Head of caudate nucleus (tissue), 42 donors: ENCODE measurements around the gene SNX10.

Experiments used
- DNase-seq, 42 donors: peaks; one replicate each; pipeline versions ENCODE4 v3.0.0 to v3.0.0-alpha.2; 2020 to 2021; ENCODE audit warnings: mixed read lengths in 7 of 42
- intact Hi-C: fragments of 100-400 bp; cut with DNase I; formaldehyde crosslinking; loops from one replicate; pipeline ENCODE4 v1.15.0; 2022

The SNX10 gene

GRCh38 chr7:26357799-26358151 lies 66.1 kb downstream of the SNX10 start:
- intact Hi-C loops, result no loop called here

GRCh38 chr7:26360650-26361049 lies 69.0 kb downstream of the SNX10 start:
- DNase-seq, result no peak
- intact Hi-C loops, result no loop called here

More at GRCh38 chr7:26357799-26358151, 66.1 kb downstream of the SNX10 start:
- DNase-seq, result no peak

DNA sequence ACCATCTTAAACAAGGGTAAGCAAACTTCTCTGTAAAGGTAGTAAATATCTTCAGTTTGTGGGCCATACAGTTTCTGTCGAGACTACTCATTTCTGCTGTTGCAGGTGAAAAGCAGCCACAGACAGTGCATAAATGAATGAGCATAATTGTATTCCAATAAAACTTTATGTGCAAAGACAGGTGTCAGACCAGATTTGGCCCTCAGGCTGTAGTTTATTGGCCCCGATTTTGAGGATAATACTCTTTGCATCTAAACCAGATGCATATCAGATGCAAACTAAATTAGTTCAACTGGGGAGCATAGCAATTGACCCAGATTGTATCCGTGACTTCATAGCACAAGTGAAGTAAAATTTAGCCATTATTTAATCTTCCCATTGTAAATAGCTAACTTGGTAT lies 70.0 kb downstream of the SNX10 start:
- DNase-seq, result no peak
- intact Hi-C loops, result no loop called here

- intact Hi-C loops, result no loop called here
- DNase-seq, result no peak
Measured at GRCh38 chr7:26363465-26363864, 71.8 kb downstream of the SNX10 start.

DNA sequence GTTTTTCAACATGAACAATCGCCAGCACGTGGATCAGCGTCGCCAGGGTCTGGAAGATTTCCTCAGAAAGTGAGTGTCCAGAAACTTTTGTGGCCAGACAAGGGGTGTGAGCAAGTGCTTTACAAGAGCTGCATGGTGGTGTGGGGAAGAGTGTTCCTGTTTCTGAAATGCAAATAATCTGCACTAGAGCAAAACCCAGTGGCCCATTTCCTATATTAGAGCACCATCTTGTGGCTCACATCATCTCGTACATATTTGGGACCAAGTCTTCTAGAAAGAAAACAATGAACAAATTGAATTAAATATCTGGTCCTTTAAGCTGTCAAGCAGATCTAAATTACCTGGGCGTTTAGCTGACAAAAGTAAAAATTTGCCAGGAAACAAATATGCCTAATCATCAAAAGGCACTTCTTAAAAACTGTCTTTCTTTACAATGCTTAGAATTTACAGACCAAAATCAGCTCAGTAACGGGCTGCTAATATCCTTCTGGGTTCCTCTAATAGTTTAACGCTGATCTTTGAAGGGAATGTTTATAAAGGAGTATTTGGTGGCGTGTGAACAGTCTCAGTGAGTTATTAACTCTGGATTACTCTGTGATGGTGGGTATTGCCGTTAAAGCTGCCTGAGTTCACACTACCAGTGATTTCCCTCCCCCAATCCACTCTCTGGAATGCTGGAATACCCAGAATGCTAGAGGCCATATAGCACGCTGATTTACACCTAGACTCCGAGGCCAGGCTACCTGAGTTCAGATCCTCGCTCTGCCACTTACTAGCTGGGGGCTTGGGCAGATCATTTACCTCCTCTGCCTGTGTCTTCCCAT lies 73.6 kb downstream of the SNX10 start:
- intact Hi-C loops, result loop anchor here (5.0 kb wide), 2 partner anchors 273 to 797 kb away; no protein-coding TSS in a partner anchor

GRCh38 chr7:26365901-26366275 lies 74.2 kb downstream of the SNX10 start:
- intact Hi-C loops, result loop anchor here (2.0 to 5.0 kb wide), 4 partner anchors 274 to 796 kb away; no protein-coding TSS in a partner anchor
- no peak for DNase-seq

More for the DNA sequence above, 73.6 kb downstream of the SNX10 start:
- peak in 33 of 42 donors; percentile 19 to 84 (median 64) for DNase-seq

DNA sequence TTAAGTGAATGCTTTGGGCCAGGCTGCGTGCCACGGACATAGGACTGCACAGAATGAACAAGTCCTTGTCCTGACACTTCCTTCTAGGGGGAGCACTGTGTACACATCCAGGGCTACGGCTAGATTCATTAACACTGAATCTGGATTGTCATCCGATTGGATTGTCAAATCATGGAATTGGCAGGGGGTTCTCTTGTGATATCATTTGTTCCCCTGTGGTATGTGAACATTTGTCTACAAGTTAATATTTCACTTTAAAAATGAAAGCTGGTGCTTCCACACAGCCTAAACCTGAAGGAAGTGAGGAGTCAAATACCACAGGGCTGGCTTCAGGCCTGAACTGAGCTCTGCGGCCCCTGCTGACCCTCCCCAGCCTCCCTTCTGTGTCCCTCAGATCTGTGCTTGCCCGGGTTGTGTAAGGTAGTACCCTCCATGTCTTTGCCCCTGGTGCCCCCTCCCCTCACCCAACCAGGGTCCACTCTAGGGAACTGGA lies 75.6 kb downstream of the SNX10 start:
- DNase-seq, result no peak
- intact Hi-C loops, result loop anchor here (2.0 to 5.0 kb wide), 4 partner anchors 275 to 795 kb away; no protein-coding TSS in a partner anchor

GRCh38 chr7:26368542-26368941 lies 76.9 kb downstream of the SNX10 start:
- DNase-seq, result no peak

GRCh38 chr7:26369593-26369992 lies 77.9 kb downstream of the SNX10 start:
- intact Hi-C loops, result loop anchor here (5.0 kb wide), 2 partner anchors 277 to 793 kb away; no protein-coding TSS in a partner anchor
- peak in 21 of 42 donors; percentile 16 to 78 (median 46) for DNase-seq

More at GRCh38 chr7:26368542-26368941, 76.9 kb downstream of the SNX10 start:
- intact Hi-C loops, result loop anchor here (5.0 kb wide), 2 partner anchors 276 to 794 kb away; no protein-coding TSS in a partner anchor

DNA sequence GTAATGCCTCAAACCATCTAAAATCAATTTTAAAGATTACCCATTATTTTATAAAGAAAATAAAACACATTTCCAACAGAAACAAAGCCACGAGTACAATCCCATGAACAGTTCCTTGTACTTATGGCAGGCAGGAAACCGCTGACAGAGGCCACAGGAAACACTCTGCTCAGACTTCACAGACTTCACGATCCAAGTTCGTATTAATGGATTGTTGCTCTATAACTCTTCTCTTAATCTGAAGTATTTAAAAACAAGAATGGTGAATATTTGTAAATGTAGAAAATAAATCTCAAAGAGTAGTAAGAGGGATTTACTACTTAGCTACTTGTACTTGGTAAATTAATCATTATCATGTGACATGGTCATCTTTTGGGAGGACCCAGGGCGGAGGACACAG lies 78.3 kb downstream of the SNX10 start:
- intact Hi-C loops, result loop anchor here (10.0 kb wide), 1 partner anchor 125 kb away; no protein-coding TSS in a partner anchor
- DNase-seq, result no peak

DNA sequence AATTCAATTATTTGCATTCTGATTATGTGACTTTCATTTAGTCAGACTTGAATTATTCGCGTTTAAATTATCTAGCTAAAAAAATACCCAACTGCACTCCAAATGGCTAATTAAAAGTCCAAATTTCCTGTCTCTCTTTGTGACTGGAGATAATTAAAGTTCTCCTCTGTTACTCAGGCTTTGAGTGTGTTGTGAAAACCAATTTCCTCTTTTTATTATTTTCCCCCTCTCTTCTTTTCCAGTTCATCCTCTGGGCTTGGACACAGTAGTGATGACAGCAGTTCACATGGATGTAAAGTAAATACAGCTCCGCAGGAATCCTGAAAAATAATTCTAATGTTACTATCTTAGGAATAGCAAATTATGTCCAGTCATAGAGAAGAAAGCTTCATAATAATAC lies 80.6 kb downstream of the SNX10 start:
- no peak for DNase-seq
- intact Hi-C loops, result loop anchor here (10.0 kb wide), 1 partner anchor 123 kb away; no protein-coding TSS in a partner anchor

GRCh38 chr7:26372704-26373103 lies 81.0 kb downstream of the SNX10 start:
- intact Hi-C loops, result loop anchor here (10.0 kb wide), 1 partner anchor 122 kb away; no protein-coding TSS in a partner anchor
- no peak for DNase-seq

GRCh38 chr7:26374647-26375373 lies 83.1 kb downstream of the SNX10 start:
- intact Hi-C loops, result loop anchor here (10.0 kb wide), 1 partner anchor 120 kb away; no protein-coding TSS in a partner anchor
- no peak for DNase-seq

DNA sequence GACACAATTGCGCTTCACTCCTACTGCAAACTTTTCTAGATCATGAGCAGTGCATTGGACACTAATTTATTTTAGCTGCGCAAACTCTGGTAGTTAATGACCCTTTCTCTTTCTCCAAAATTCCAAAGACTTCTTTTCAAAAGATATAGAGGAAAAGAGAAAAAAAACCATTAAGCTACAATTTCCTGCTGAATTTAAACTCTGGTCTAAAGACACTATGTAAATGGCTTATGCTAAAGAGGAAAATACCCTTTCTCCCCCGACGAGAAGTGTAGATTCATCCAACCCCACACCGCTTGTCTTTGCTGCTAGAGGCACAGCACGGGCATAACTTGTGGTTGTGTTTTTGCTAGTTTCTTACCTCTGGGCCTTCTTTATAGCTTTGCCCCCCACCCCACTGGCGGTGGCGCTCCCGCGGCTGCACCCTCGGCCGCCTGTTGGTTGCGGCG lies 84.1 kb downstream of the SNX10 start:
- peak in 4 of 42 donors; percentile 13 to 49 (median 30) for DNase-seq
- intact Hi-C loops, result loop anchor here (10.0 kb wide), 1 partner anchor 119 kb away; no protein-coding TSS in a partner anchor

GRCh38 chr7:26376175-26376917 lies 84.7 kb downstream of the SNX10 start:
- intact Hi-C loops, result loop anchor here (10.0 kb wide), 1 partner anchor 118 kb away; no protein-coding TSS in a partner anchor
- peak in 37 of 42 donors; percentile 18 to 77 (median 52) for DNase-seq

GRCh38 chr7:26378016-26378415 lies 86.4 kb downstream of the SNX10 start:
- intact Hi-C loops, result loop anchor here (10.0 kb wide), 1 partner anchor 117 kb away; no protein-coding TSS in a partner anchor

DNA sequence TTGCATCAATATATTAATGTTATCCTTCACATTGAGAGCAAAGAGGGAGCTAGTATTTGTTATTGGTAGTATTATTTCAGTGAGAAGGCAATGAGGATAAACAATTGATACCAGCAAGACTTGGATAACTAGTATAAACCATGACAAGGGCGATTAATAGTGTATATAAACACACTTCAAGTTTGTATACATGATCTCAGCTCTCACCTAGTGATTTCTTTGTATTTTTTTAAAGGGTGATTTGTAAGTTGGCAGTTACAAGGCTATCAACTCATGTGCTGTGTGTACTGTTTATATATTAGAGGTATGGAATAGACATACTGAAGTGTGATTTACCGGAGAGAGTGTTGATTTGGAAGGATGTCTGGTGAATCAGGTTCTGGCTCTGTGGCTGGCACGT lies 88.0 kb downstream of the SNX10 start:
- intact Hi-C loops, result loop anchor here (10.0 kb wide), 1 partner anchor 115 kb away; no protein-coding TSS in a partner anchor

More at GRCh38 chr7:26378016-26378415, 86.4 kb downstream of the SNX10 start:
- no peak for DNase-seq

More for the DNA sequence above, 88.0 kb downstream of the SNX10 start:
- no peak for DNase-seq
